A549 treated with Mapracorat at 1 μM for 4 hours (cell line): ENCODE data around the gene SNRPD2. TPM values are rescaled to one million over a fixed set of nuclear protein-coding genes. Genes with fewer than 3 reads are reported as not detected.

Source experiments
- total RNA-seq: library from RNA; stranded (reverse); fragments of 200-300 nt; extraction: Qiagen RNA extraction; gene quantifications from 5 replicates; pipeline ENCODE4 v1.2.3, GENCODE V29; 2022

SNRPD2 gene
- total RNA-seq: 770 to 989 TPM (median 799 TPM) in 5 replicates

GRCh38 chr19:45691516-45692186 is at the start of gene SNRPD2:
Gene SNRPD2 (minus strand): TSS chr19:45691953. CDS start chr19:45691888, 65 bp downstream.

GRCh38 chr19:45733160-45733810 is 41.5 kb upstream of the SNRPD2 start, which contains the start of gene MEIOSIN:
Gene MEIOSIN (plus strand): TSS chr19:45733439. CDS start chr19:45735377, 1,938 bp downstream.

GRCh38 chr19:45730368-45731288 is 38.9 kb upstream of the SNRPD2 start, which contains the start of gene FBXO46:
Gene FBXO46 (minus strand): TSS chr19:45730896. CDS start chr19:45713495, 17,401 bp downstream.

GRCh38 chr19:45692187-45693105 is 693 bp upstream of the SNRPD2 start, which contains the start of gene QPCTL:
Gene QPCTL (plus strand): TSS chr19:45692666. CDS start chr19:45692704, 38 bp downstream.

GRCh38 chr19:45667620-45668341 is 24.0 kb downstream of the SNRPD2 start, which contains the start of gene GIPR:
Gene GIPR (plus strand): TSS chr19:45668221. CDS start chr19:45669521, 1,300 bp downstream.

GRCh38 chr19:45638930-45639729 is 52.6 kb downstream of the SNRPD2 start, which contains the start of gene EML2:
Gene EML2 (minus strand): TSS chr19:45639397. CDS start chr19:45639376, 21 bp downstream.

Other genes with a start within 250 kb of the SNRPD2 start
- gene FOSB, start 224.0 kb downstream of the SNRPD2 start, total RNA-seq: 12.2 to 18.7 TPM (median 15.8 TPM) in 5 replicates
- 11.5 to 16.1 TPM (median 12.5 TPM) in 5 replicates for gene RTN2, start 194.9 kb downstream of the SNRPD2 start, total RNA-seq
- 7.1 to 10.4 TPM (median 8.1 TPM) in 5 replicates for gene PPM1N, start 193.5 kb downstream of the SNRPD2 start, total RNA-seq
- 180 to 230 TPM (median 218 TPM) in 5 replicates for gene VASP, start 184.5 kb downstream of the SNRPD2 start, total RNA-seq
- 11.8 to 20.0 TPM (median 17.5 TPM) in 5 replicates for gene OPA3, start 107.2 kb downstream of the SNRPD2 start, total RNA-seq
- gene GPR4, start 89.7 kb downstream of the SNRPD2 start, total RNA-seq: 0.19 to 0.79 TPM (median 0.39 TPM) in 5 replicates
- 18.4 to 27.7 TPM (median 24.5 TPM) in 5 replicates for gene EML2, start 52.6 kb downstream of the SNRPD2 start, total RNA-seq
- gene GIPR, start 23.7 kb downstream of the SNRPD2 start, total RNA-seq: 2.0 to 5.1 TPM (median 3.5 TPM) in 5 replicates
- gene QPCTL, start 713 bp upstream of the SNRPD2 start, total RNA-seq: 6.5 to 10.3 TPM (median 9.3 TPM) in 5 replicates
- gene FBXO46, start 38.9 kb upstream of the SNRPD2 start, total RNA-seq: 7.2 to 10.0 TPM (median 9.3 TPM) in 5 replicates
- gene MEIOSIN, start 41.5 kb upstream of the SNRPD2 start, total RNA-seq: 0.06 to 0.08 TPM (median 0.07 TPM) in 4 of 5 replicates, not detected in the other
- gene SIX5, start 77.3 kb upstream of the SNRPD2 start, total RNA-seq: 16.8 to 28.2 TPM (median 25.8 TPM) in 5 replicates
- 32.3 to 55.5 TPM (median 45.8 TPM) in 5 replicates for gene DMPK, start 90.5 kb upstream of the SNRPD2 start, total RNA-seq
- 20.2 to 37.2 TPM (median 35.9 TPM) in 5 replicates for gene DMWD, start 100.9 kb upstream of the SNRPD2 start, total RNA-seq
- gene RSPH6A, start 123.4 kb upstream of the SNRPD2 start, total RNA-seq: not detected in 5 replicates
- gene SYMPK, start 171.2 kb upstream of the SNRPD2 start, total RNA-seq: 53.1 to 81.3 TPM (median 74.4 TPM) in 5 replicates
- 0.55 to 0.95 TPM (median 0.91 TPM) in 5 replicates for gene FOXA3, start 172.4 kb upstream of the SNRPD2 start, total RNA-seq
- 19.8 to 36.1 TPM (median 34.7 TPM) in 5 replicates for gene IRF2BP1, start 194.2 kb upstream of the SNRPD2 start, total RNA-seq
- gene MYPOP, start 210.7 kb upstream of the SNRPD2 start, total RNA-seq: 5.3 to 10.5 TPM (median 8.7 TPM) in 5 replicates
- gene NANOS2, start 222.8 kb upstream of the SNRPD2 start, total RNA-seq: not detected in 5 replicates